SK-N-SH treated with all-trans-retinoic acid at 6 μM for 48 hours (cell line): Measurements from ENCODE around the gene CXCR2.

Experiments
- BACH2 ChIP-seq: fragments of 250-450 bp; sonication (Bioruptor Pico); IDR thresholded peaks from 2 replicates; pipeline ENCODE4 v1.9.0; 2021; ENCODE audit warnings: mild to moderate bottlenecking, borderline replicate concordance
- GLIS3 ChIP-seq: fragments of 250-450 bp; sonication (Bioruptor Pico); IDR thresholded peaks from 2 replicates; pipeline ENCODE4 v1.5.0; 2020; ENCODE audit warnings: mild to moderate bottlenecking, moderate library complexity
- SNAI2 ChIP-seq: fragments of 250-450 bp; sonication (Bioruptor Pico); IDR thresholded peaks from 2 replicates; pipeline ENCODE4 v1.5.0; 2020; ENCODE audit warnings: mild to moderate bottlenecking, moderate library complexity
- TOX ChIP-seq: fragments of 250-450 bp; sonication (Bioruptor Pico); IDR thresholded peaks from 2 replicates; pipeline ENCODE4 v1.8.0; 2021; ENCODE audit warnings: mild to moderate bottlenecking, moderate library complexity, borderline replicate concordance
- TSHZ2 ChIP-seq: fragments of 250-450 bp; sonication (Bioruptor Pico); IDR thresholded peaks from 2 replicates; pipeline ENCODE4 v1.5.0; 2020; ENCODE audit warnings: mild to moderate bottlenecking, moderate library complexity
- ZNF565 ChIP-seq: fragments of 450-650 bp; formaldehyde crosslinking; conservative IDR thresholded peaks from 2 replicates; pipeline ENCODE4 v1.5.0; 2020; ENCODE audit warnings: low read depth, mild to moderate bottlenecking, moderate library complexity

- TF ChIP-seq ZNF565 (no peak), TOX (CRISPR knock-in tag) (no peak), BACH2 (no peak), SNAI2 (CRISPR knock-in tag) (no peak), TSHZ2 (CRISPR knock-in tag) (no peak), GLIS3 (CRISPR knock-in tag) (no peak)
Measured at GRCh38 chr2:218152172-218152571, 26.3 kb downstream of the CXCR2 start.
